ENCODE measurements around the gene DYDC2.

Gene DYDC2

GRCh38 chr10:80359644-80360043 lies 3.1 kb downstream of the DYDC2 start:
- Histone ChIP-seq H3K36me3 (ENCODE audit: control insufficient read depth, insufficient read depth, low read length) (no peaks in the 10 kb centered on the region), H3K4me1 (ENCODE audit: control insufficient read depth, insufficient read depth, low read length) (peaks cover 4% of the 10 kb centered on the region), H3K27ac (ENCODE audit: insufficient read depth, low read depth, low read length, poor library complexity, severe bottlenecking) (no peak overlapping the region), H3K4me3 (ENCODE audit: insufficient read depth, low read depth, low read length) (no peak overlapping the region), H3K9me3 (ENCODE audit: control insufficient read depth, low read length) (no peaks in the 10 kb centered on the region), H3K27me3 (ENCODE audit: control insufficient read depth, insufficient read depth, low read length, poor library complexity, severe bottlenecking) (peaks cover 28% of the 10 kb centered on the region)
- WGBS, 2 experiments = 95 to 96% methylated on average over 22 of the region's 22 CpGs

DNA sequence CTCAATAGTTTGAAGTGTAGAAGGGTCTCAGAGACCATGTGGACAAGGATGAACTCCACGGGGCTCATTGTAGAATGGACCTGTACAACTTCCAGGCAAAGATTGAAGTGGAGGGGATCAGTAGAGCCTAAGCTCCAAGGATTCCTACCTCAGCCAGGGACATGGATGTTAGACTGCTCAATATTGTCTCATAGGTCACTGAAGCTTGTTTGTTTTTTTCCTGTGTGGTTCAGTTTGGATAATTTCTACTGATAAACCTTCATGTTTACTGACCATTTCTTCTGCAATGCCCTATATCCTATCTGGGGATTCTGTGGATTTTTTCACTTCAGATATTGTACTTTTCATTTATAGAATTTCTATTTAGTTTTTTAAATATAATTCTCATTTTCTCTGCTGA lies 8.9 kb downstream of the DYDC2 start:
- Histone ChIP-seq H3K27ac (ENCODE audit: insufficient read depth, low read depth, low read length, poor library complexity, severe bottlenecking) (no peak overlapping the region), H3K9me3 (ENCODE audit: control insufficient read depth, low read length) (peaks cover 3% of the 10 kb centered on the region), H3K27me3 (ENCODE audit: control insufficient read depth, insufficient read depth, low read length, poor library complexity, severe bottlenecking) (no peaks in the 10 kb centered on the region), H3K36me3 (ENCODE audit: control insufficient read depth, insufficient read depth, low read length) (peaks cover 3% of the 10 kb centered on the region), H3K4me1 (ENCODE audit: control insufficient read depth, insufficient read depth, low read length) (no peaks in the 10 kb centered on the region), H3K4me3 (ENCODE audit: insufficient read depth, low read depth, low read length) (no peak overlapping the region)
- 88 to 96% methylated on average over 1 of the region's 1 CpG for WGBS, 2 experiments

- 85 to 87% methylated on average over 6 of the region's 6 CpGs for whole genome bisulfite sequencing, 2 experiments
- H3K27me3 ChIP-seq (ENCODE audit: control insufficient read depth, insufficient read depth, low read length, poor library complexity, severe bottlenecking) = no peaks in the 10 kb centered on the region
- H3K9me3 ChIP-seq (ENCODE audit: control insufficient read depth, low read length) = peaks cover 3% of the 10 kb centered on the region
These were observed 14.9 kb downstream of the DYDC2 start for GRCh38 chr10:80371467-80371866.

DNA sequence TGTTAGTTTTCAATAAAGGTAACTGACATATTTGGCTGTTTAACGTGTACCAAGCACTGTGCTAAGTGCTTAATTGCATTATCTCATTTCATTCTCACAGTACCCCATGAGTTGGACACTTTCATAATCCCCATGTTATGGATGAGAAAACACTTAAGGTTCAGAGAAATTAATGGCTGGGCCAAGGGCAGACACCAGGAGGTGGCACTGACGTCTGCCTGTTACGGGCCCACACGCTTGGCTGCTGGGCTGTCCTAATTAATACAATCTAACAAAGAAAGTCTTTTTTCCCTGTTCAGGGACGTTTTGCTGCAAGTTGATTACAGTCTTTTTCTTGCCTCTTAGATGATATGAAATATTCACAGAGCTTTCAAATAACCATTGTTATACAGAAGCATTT lies 16.1 kb downstream of the DYDC2 start:
- WGBS, 2 experiments = 83 to 88% methylated on average over 5 of the region's 5 CpGs
- no peak overlapping the region for H3K4me3 ChIP-seq (ENCODE audit: insufficient read depth, low read depth, low read length)

More at GRCh38 chr10:80371467-80371866, 14.9 kb downstream of the DYDC2 start:
- no peak overlapping the region for H3K4me3 ChIP-seq (ENCODE audit: insufficient read depth, low read depth, low read length)
- H3K27ac ChIP-seq (ENCODE audit: insufficient read depth, low read depth, low read length, poor library complexity, severe bottlenecking) = no peak overlapping the region
- H3K36me3 ChIP-seq (ENCODE audit: control insufficient read depth, insufficient read depth, low read length) = peaks cover 3% of the 10 kb centered on the region
- peaks cover 2% of the 10 kb centered on the region for H3K4me1 ChIP-seq (ENCODE audit: control insufficient read depth, insufficient read depth, low read length)

DNA sequence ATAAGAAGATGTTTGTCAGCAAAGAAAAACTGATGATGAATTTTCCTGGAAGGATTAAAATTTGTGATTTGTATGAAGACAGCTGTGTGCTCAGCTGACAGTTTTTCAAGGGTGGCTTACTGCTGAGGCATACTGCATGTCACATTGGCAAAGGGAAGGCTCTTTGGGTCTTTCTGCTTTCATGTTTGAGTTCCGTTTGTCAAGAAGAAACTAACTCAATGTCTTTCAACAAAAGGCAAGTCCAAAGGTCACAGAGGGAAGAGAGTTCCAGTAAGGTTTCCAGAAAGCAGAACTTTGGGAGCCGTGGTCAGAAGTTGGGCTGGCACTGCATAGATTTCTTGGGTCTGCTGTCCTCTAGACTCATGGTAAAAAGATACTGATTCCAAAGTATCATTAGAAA lies 16.9 kb downstream of the DYDC2 start:
- Histone ChIP-seq H3K27me3 (ENCODE audit: control insufficient read depth, insufficient read depth, low read length, poor library complexity, severe bottlenecking) (no peaks in the 10 kb centered on the region), H3K9me3 (ENCODE audit: control insufficient read depth, low read length) (no peaks in the 10 kb centered on the region), H3K4me3 (ENCODE audit: insufficient read depth, low read depth, low read length) (no peak overlapping the region), H3K36me3 (ENCODE audit: control insufficient read depth, insufficient read depth, low read length) (no peaks in the 10 kb centered on the region), H3K4me1 (ENCODE audit: control insufficient read depth, insufficient read depth, low read length) (peaks cover 2% of the 10 kb centered on the region), H3K27ac (ENCODE audit: insufficient read depth, low read depth, low read length, poor library complexity, severe bottlenecking) (no peak overlapping the region)
- 77 to 78% methylated on average over 2 of the region's 2 CpGs for WGBS, 2 experiments

More for the DNA sequence above, 16.1 kb downstream of the DYDC2 start:
- H3K27me3 ChIP-seq (ENCODE audit: control insufficient read depth, insufficient read depth, low read length, poor library complexity, severe bottlenecking) = no peaks in the 10 kb centered on the region
- H3K4me1 ChIP-seq (ENCODE audit: control insufficient read depth, insufficient read depth, low read length) = peaks cover 2% of the 10 kb centered on the region
- no peak overlapping the region for H3K27ac ChIP-seq (ENCODE audit: insufficient read depth, low read depth, low read length, poor library complexity, severe bottlenecking)
- H3K9me3 ChIP-seq (ENCODE audit: control insufficient read depth, low read length) = no peaks in the 10 kb centered on the region
- H3K36me3 ChIP-seq (ENCODE audit: control insufficient read depth, insufficient read depth, low read length) = no peaks in the 10 kb centered on the region

DNA sequence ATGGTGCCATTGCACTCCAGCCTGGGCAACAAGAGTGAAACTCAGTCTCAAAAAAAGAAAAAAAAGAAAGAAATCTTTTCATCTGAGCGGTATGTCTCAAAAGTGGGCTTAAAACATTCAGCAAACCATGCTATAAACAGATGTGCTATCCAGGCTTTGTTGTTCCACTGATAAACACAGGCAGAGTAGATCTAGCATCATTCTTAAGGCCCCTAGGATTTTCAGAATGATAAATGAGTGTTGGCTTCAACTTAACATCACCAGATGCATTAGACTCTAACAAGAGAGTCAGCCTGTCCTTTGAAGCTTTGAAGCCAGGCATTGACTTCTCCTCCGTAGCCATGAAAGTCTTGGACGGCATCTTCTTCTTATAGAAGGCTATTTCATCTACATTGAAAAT lies 23.1 kb downstream of the DYDC2 start:
- Histone ChIP-seq H3K4me1 (ENCODE audit: control insufficient read depth, insufficient read depth, low read length) (no peaks in the 10 kb centered on the region), H3K27ac (ENCODE audit: insufficient read depth, low read depth, low read length, poor library complexity, severe bottlenecking) (no peak overlapping the region), H3K27me3 (ENCODE audit: control insufficient read depth, insufficient read depth, low read length, poor library complexity, severe bottlenecking) (no peaks in the 10 kb centered on the region), H3K4me3 (ENCODE audit: insufficient read depth, low read depth, low read length) (no peak overlapping the region), H3K9me3 (ENCODE audit: control insufficient read depth, low read length) (no peaks in the 10 kb centered on the region), H3K36me3 (ENCODE audit: control insufficient read depth, insufficient read depth, low read length) (no peaks in the 10 kb centered on the region)
- 93 to 94% methylated on average over 3 of the region's 3 CpGs for WGBS, 2 experiments

- Histone ChIP-seq H3K9me3 (ENCODE audit: control insufficient read depth, low read length) (no peaks in the 10 kb centered on the region), H3K36me3 (ENCODE audit: control insufficient read depth, insufficient read depth, low read length) (no peaks in the 10 kb centered on the region), H3K27ac (ENCODE audit: insufficient read depth, low read depth, low read length, poor library complexity, severe bottlenecking) (no peak overlapping the region), H3K27me3 (ENCODE audit: control insufficient read depth, insufficient read depth, low read length, poor library complexity, severe bottlenecking) (no peaks in the 10 kb centered on the region), H3K4me1 (ENCODE audit: control insufficient read depth, insufficient read depth, low read length) (no peaks in the 10 kb centered on the region), H3K4me3 (ENCODE audit: insufficient read depth, low read depth, low read length) (no peak overlapping the region)
- WGBS, 2 experiments = 89% methylated on average over 4 of the region's 4 CpGs
These were observed 23.6 kb downstream of the DYDC2 start for GRCh38 chr10:80380185-80380584.

DNA sequence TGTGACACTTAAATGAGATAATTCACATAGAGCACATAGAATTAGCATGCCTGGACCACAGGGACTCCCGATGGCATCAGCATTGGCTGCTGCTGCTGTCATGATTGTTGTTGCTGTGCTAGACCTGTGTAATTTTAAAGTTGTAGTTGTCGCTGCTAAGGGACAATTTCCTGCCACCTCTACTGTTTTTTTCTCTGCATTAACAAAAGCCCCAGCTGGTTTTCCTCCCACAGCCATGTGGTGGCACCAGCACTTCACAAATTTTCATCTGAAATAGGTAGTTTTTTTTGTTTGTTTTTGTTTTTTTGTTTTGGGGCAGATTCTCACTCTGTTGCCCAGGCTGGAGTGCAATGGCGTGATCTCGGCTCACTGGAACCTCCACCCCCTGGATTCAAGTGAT lies 26.4 kb downstream of the DYDC2 start:
- no peaks in the 10 kb centered on the region for H3K4me1 ChIP-seq (ENCODE audit: control insufficient read depth, insufficient read depth, low read length)
- H3K36me3 ChIP-seq (ENCODE audit: control insufficient read depth, insufficient read depth, low read length) = no peaks in the 10 kb centered on the region
- no peak overlapping the region for H3K27ac ChIP-seq (ENCODE audit: insufficient read depth, low read depth, low read length, poor library complexity, severe bottlenecking)
- H3K27me3 ChIP-seq (ENCODE audit: control insufficient read depth, insufficient read depth, low read length, poor library complexity, severe bottlenecking) = no peaks in the 10 kb centered on the region
- H3K4me3 ChIP-seq (ENCODE audit: insufficient read depth, low read depth, low read length) = no peak overlapping the region
- H3K9me3 ChIP-seq (ENCODE audit: control insufficient read depth, low read length) = no peaks in the 10 kb centered on the region
- WGBS, 2 experiments = 31 to 39% methylated on average over 3 to 4 of the region's 4 CpGs

- Histone ChIP-seq H3K9me3 (ENCODE audit: control insufficient read depth, low read length) (no peaks in the 10 kb centered on the region), H3K27me3 (ENCODE audit: control insufficient read depth, insufficient read depth, low read length, poor library complexity, severe bottlenecking) (no peaks in the 10 kb centered on the region), H3K27ac (ENCODE audit: insufficient read depth, low read depth, low read length, poor library complexity, severe bottlenecking) (no peak overlapping the region), H3K4me1 (ENCODE audit: control insufficient read depth, insufficient read depth, low read length) (no peaks in the 10 kb centered on the region), H3K4me3 (ENCODE audit: insufficient read depth, low read depth, low read length) (no peak overlapping the region), H3K36me3 (ENCODE audit: control insufficient read depth, insufficient read depth, low read length) (no peaks in the 10 kb centered on the region)
- WGBS, 2 experiments = 94 to 96% methylated on average over 9 of the region's 9 CpGs
These were observed 34.2 kb downstream of the DYDC2 start for GRCh38 chr10:80390740-80391139.

GRCh38 chr10:80392250-80392649 lies 35.7 kb downstream of the DYDC2 start:
- H3K36me3 ChIP-seq (ENCODE audit: control insufficient read depth, insufficient read depth, low read length) = no peaks in the 10 kb centered on the region
- H3K27me3 ChIP-seq (ENCODE audit: control insufficient read depth, insufficient read depth, low read length, poor library complexity, severe bottlenecking) = no peaks in the 10 kb centered on the region
- WGBS, 2 experiments = 91 to 95% methylated on average over 6 of the region's 6 CpGs
- no peaks in the 10 kb centered on the region for H3K9me3 ChIP-seq (ENCODE audit: control insufficient read depth, low read length)
- H3K27ac ChIP-seq (ENCODE audit: insufficient read depth, low read depth, low read length, poor library complexity, severe bottlenecking) = no peak overlapping the region
- H3K4me3 ChIP-seq (ENCODE audit: insufficient read depth, low read depth, low read length) = no peak overlapping the region
- no peaks in the 10 kb centered on the region for H3K4me1 ChIP-seq (ENCODE audit: control insufficient read depth, insufficient read depth, low read length)

DNA sequence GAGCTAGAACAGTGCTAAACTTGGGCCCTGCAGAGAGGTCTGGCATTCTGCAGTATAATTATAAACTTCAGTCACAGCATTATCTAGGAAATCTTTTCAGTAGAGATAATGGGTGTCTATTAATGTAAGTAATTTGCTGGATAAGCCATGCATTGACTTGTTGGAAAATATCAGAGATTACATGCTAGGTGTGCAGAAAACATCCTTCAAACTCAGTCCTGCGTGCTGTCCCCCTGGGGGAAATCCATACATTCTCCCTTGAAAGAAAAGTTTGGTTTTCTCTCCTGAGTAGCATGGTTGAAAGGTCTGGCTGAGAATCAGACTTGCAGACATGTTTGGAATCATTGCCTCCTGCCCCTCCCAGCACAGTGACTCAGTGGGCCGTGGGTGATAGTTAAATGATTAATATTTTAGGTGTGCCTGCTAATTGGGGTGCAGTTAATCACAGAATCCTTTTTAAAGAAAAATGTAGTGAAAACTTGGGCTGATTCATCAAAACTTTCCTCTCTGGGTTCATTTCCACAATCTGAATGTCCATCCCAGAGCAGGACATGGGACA lies 37.9 kb downstream of the DYDC2 start:
- Histone ChIP-seq H3K36me3 (ENCODE audit: control insufficient read depth, insufficient read depth, low read length) (no peaks in the 10 kb centered on the region), H3K4me1 (ENCODE audit: control insufficient read depth, insufficient read depth, low read length) (no peaks in the 10 kb centered on the region), H3K27ac (ENCODE audit: insufficient read depth, low read depth, low read length, poor library complexity, severe bottlenecking) (no peak overlapping the region), H3K9me3 (ENCODE audit: control insufficient read depth, low read length) (no peaks in the 10 kb centered on the region), H3K27me3 (ENCODE audit: control insufficient read depth, insufficient read depth, low read length, poor library complexity, severe bottlenecking) (no peaks in the 10 kb centered on the region), H3K4me3 (ENCODE audit: insufficient read depth, low read depth, low read length) (no peak overlapping the region)
- 87 to 97% methylated on average over 2 of the region's 2 CpGs for WGBS, 2 experiments

Measured in ectodermal cell (in vitro differentiated cells).